Endothelial cell of umbilical vein (primary cell): Measurements from ENCODE around the gene TEAD3.

Experiments used
- EZH2 ChIP-seq: IDR thresholded peaks from 2 replicates; pipeline ENCODE4 v1.6.1; 2012; ENCODE audit warnings: borderline replicate concordance, low read depth, mild to moderate bottlenecking, moderate library complexity, low read length, inconsistent platforms; ENCODE audit not compliant: severe bottlenecking
- FOS ChIP-seq: IDR thresholded peaks from 2 replicates; pipeline ENCODE4 v1.6.1; 2011; ENCODE audit warnings: mild to moderate bottlenecking, low read length, moderate library complexity, borderline replicate concordance; ENCODE audit not compliant: insufficient read depth
- JUN ChIP-seq: IDR thresholded peaks from 2 replicates; pipeline ENCODE4 v1.6.1; 2011; ENCODE audit warnings: borderline replicate concordance, low read depth; ENCODE audit not compliant: insufficient read length, insufficient read depth
- MYC ChIP-seq: IDR thresholded peaks from one replicate; pipeline ENCODE4 v1.6.1; 2011; ENCODE audit warnings: mild to moderate bottlenecking, low read depth, low read length
- POLR2A ChIP-seq: IDR thresholded peaks from 2 replicates; pipeline ENCODE4 v1.6.1; 2012; ENCODE audit warnings: low read depth, mild to moderate bottlenecking, control low read depth, low read length
- POLR2AphosphoS5 ChIP-seq: IDR thresholded peaks from 2 replicates; pipeline ENCODE4 v1.6.1; 2012; ENCODE audit warnings: low read depth, mild to moderate bottlenecking, control low read depth, low read length, moderate library complexity; ENCODE audit not compliant: insufficient read depth
- TF ChIP-seq, protein P1 (sequence below), 2 donors: IDR thresholded peaks; 1 replicate in 1 of 2; 2 replicates in 1 of 2; pipeline ENCODE4 v1.5.1; 2011; ENCODE audit warnings: low read length in 2 of 2, mild to moderate bottlenecking in 2 of 2, moderate library complexity in 2 of 2, control low read depth in 1 of 2, inconsistent platforms in 1 of 2, low read depth in 1 of 2; ENCODE audit not compliant: insufficient read depth in 1 of 2; ENCODE audit errors: extremely low read depth in 1 of 2
- TF ChIP-seq, protein P2 (sequence below): IDR thresholded peaks from 2 replicates; pipeline ENCODE4 v1.6.1; 2011; ENCODE audit not compliant: insufficient read depth, insufficient read length

DNA sequence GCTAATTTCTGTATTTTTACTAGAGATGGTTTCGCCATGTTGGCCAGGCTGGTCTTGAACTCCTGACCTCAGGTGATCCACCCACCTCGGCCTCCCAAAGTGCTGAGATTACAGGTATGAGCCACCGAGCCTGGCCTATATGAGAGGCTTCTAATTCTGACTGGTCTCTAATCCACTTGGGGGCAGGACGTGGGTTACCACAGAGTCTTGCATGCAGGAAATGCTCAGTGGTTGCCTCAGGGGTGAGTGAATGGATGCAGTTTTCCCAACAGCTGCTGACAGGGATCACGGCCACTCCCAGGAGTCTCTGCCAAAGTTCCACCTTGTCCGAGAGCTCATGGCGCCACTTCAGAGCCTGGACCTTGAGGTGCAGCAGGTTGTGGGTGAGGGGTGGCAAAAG lies 51.2 kb downstream of the TEAD3 start:
- TF ChIP-seq, protein P1, sequence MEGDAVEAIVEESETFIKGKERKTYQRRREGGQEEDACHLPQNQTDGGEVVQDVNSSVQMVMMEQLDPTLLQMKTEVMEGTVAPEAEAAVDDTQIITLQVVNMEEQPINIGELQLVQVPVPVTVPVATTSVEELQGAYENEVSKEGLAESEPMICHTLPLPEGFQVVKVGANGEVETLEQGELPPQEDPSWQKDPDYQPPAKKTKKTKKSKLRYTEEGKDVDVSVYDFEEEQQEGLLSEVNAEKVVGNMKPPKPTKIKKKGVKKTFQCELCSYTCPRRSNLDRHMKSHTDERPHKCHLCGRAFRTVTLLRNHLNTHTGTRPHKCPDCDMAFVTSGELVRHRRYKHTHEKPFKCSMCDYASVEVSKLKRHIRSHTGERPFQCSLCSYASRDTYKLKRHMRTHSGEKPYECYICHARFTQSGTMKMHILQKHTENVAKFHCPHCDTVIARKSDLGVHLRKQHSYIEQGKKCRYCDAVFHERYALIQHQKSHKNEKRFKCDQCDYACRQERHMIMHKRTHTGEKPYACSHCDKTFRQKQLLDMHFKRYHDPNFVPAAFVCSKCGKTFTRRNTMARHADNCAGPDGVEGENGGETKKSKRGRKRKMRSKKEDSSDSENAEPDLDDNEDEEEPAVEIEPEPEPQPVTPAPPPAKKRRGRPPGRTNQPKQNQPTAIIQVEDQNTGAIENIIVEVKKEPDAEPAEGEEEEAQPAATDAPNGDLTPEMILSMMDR (IDR thresholded peaks at IDR 0.05; ENCODE audit: extremely low read depth in 1 of 2, insufficient read depth in 1 of 2, low read depth in 1 of 2, low read length in 2 of 2) = no peak
- no peak for TF ChIP-seq POLR2AphosphoS5
- TF ChIP-seq EZH2 = no peak
- no peak for TF ChIP-seq POLR2A
- TF ChIP-seq JUN = no peak
- TF ChIP-seq, protein P2, sequence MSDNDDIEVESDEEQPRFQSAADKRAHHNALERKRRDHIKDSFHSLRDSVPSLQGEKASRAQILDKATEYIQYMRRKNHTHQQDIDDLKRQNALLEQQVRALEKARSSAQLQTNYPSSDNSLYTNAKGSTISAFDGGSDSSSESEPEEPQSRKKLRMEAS = no peak
- no peak for TF ChIP-seq FOS
- TF ChIP-seq MYC = no peak
